Measurements from ENCODE around the gene ATP2B2.

Gene ATP2B2

GRCh38 chr3:10387881-10388609 lies 117.3 kb downstream of the ATP2B2 start:
- Histone ChIP-seq H3K36me3 (replicated peaks in 1 of 2; ENCODE audit: control insufficient read depth in 2 of 2, insufficient read depth in 2 of 2, low read length in 2 of 2) (no peaks in the 10 kb centered on the region), H3K9me3 (replicated peaks in 1 of 2; ENCODE audit: control insufficient read depth in 2 of 2, insufficient read depth in 1 of 2, low read depth in 1 of 2, low read length in 2 of 2) (peaks cover 0 to 25% of the 10 kb centered on the region in 2 donors), H3K4me1 (ENCODE audit: control insufficient read depth in 2 of 2, insufficient read depth in 1 of 2, low read depth in 1 of 2, low read length in 2 of 2) (no peaks in the 10 kb centered on the region), H4K91ac (ENCODE audit: low read depth, low read length, poor library complexity) (no peak overlapping the region), H3K14ac (ENCODE audit: low read length) (no peak overlapping the region), H4K8ac (ENCODE audit: low read depth, low read length) (no peak overlapping the region), H3K18ac (ENCODE audit: low read length) (no peak overlapping the region), H3K27ac (replicated peaks; ENCODE audit: low read length) (no peak overlapping the region), H2BK120ac (ENCODE audit: low read depth, low read length) (no peak overlapping the region), H3K79me1 (ENCODE audit: low read depth, low read length) (no peaks in the 10 kb centered on the region), H3K27me3 (ENCODE audit: control insufficient read depth in 3 of 3, insufficient read depth in 3 of 3, low read depth in 1 of 3, low read length in 3 of 3) (peaks cover 0 to 28% (median 2%) of the 10 kb centered on the region in 3 experiments), H3K4ac (ENCODE audit: low read length) (no peak overlapping the region), H3K23ac (ENCODE audit: low read depth, low read length, poor library complexity) (no peak overlapping the region), H2AK5ac (ENCODE audit: low read depth, low read length) (no peak overlapping the region), H2AFZ (ENCODE audit: low read length) (no peak overlapping the region), H3K4me3 (ENCODE audit: low read length in 2 of 2) (no peak overlapping the region), H2BK15ac (ENCODE audit: low read length) (no peak overlapping the region), H3K9ac (ENCODE audit: low read depth, low read length, poor library complexity) (no peak overlapping the region), H3K4me2 (ENCODE audit: insufficient read depth, low read length, poor library complexity, severe bottlenecking) (no peak overlapping the region), H2BK12ac (ENCODE audit: low read length) (no peak overlapping the region), H2BK5ac (ENCODE audit: low read length) (no peak overlapping the region)
- no CpG with 5 or more reads among the region's 6 CpGs for WGBS, 2 donors (ENCODE audit: extremely low coverage in 2 of 2, insufficient read length in 2 of 2, insufficient replicate concordance in 1 of 2)
- peak; percentile 37 for DNase-seq (ENCODE audit: low spot score)

GRCh38 chr3:10386121-10386520 lies 119.3 kb downstream of the ATP2B2 start:
- no peak overlapping the region for H3K14ac ChIP-seq (ENCODE audit: low read length)
- H3K9me3 ChIP-seq (replicated peaks in 1 of 2; ENCODE audit: control insufficient read depth in 2 of 2, insufficient read depth in 1 of 2, low read depth in 1 of 2, low read length in 2 of 2), result peaks cover 0 to 25% of the 10 kb centered on the region in 2 donors
- H3K23ac ChIP-seq (ENCODE audit: low read depth, low read length, poor library complexity), result no peak overlapping the region
- no peak overlapping the region for H2BK120ac ChIP-seq (ENCODE audit: low read depth, low read length)
- H2AFZ ChIP-seq (ENCODE audit: low read length), result no peak overlapping the region
- no peak overlapping the region for H3K4ac ChIP-seq (ENCODE audit: low read length)
- no peak overlapping the region for H3K18ac ChIP-seq (ENCODE audit: low read length)
- no peak overlapping the region for H2AK5ac ChIP-seq (ENCODE audit: low read depth, low read length)
- H4K8ac ChIP-seq (ENCODE audit: low read depth, low read length), result no peak overlapping the region
- no peak overlapping the region for H3K4me2 ChIP-seq (ENCODE audit: insufficient read depth, low read length, poor library complexity, severe bottlenecking)
- H4K91ac ChIP-seq (ENCODE audit: low read depth, low read length, poor library complexity), result no peak overlapping the region
- no peak overlapping the region for H3K27ac ChIP-seq (replicated peaks; ENCODE audit: low read length)
- no peaks in the 10 kb centered on the region for H3K79me1 ChIP-seq (ENCODE audit: low read depth, low read length)
- peak overlapping the region in 1 of 2 donors; percentile 33 for H3K4me3 ChIP-seq (ENCODE audit: low read length in 2 of 2)
- no CpG with 5 or more reads among the region's 1 CpG for WGBS, 2 donors (ENCODE audit: extremely low coverage in 2 of 2, insufficient read length in 2 of 2, insufficient replicate concordance in 1 of 2)
- H3K27me3 ChIP-seq (ENCODE audit: control insufficient read depth in 3 of 3, insufficient read depth in 3 of 3, low read depth in 1 of 3, low read length in 3 of 3), result peaks cover 0 to 18% (median 2%) of the 10 kb centered on the region in 3 experiments
- H3K4me1 ChIP-seq (ENCODE audit: control insufficient read depth in 2 of 2, insufficient read depth in 1 of 2, low read depth in 1 of 2, low read length in 2 of 2), result no peaks in the 10 kb centered on the region
- no peak for DNase-seq (ENCODE audit: low spot score)
- no peaks in the 10 kb centered on the region for H3K36me3 ChIP-seq (replicated peaks in 1 of 2; ENCODE audit: control insufficient read depth in 2 of 2, insufficient read depth in 2 of 2, low read length in 2 of 2)
- no peak overlapping the region for H3K9ac ChIP-seq (ENCODE audit: low read depth, low read length, poor library complexity)
- H2BK5ac ChIP-seq (ENCODE audit: low read length), result no peak overlapping the region
- H2BK15ac ChIP-seq (ENCODE audit: low read length), result no peak overlapping the region
- H2BK12ac ChIP-seq (ENCODE audit: low read length), result no peak overlapping the region

- no peak overlapping the region for H3K4ac ChIP-seq (ENCODE audit: low read length)
- no peak overlapping the region for H2BK12ac ChIP-seq (ENCODE audit: low read length)
- no peak overlapping the region for H4K91ac ChIP-seq (ENCODE audit: low read depth, low read length, poor library complexity)
- H3K27ac ChIP-seq (replicated peaks; ENCODE audit: low read length), result no peak overlapping the region
- H3K9me3 ChIP-seq (replicated peaks in 1 of 2; ENCODE audit: control insufficient read depth in 2 of 2, insufficient read depth in 1 of 2, low read depth in 1 of 2, low read length in 2 of 2), result peaks cover 0 to 25% of the 10 kb centered on the region in 2 donors
- H2BK120ac ChIP-seq (ENCODE audit: low read depth, low read length), result no peak overlapping the region
- H3K79me1 ChIP-seq (ENCODE audit: low read depth, low read length), result no peaks in the 10 kb centered on the region
- H3K4me1 ChIP-seq (ENCODE audit: control insufficient read depth in 2 of 2, insufficient read depth in 1 of 2, low read depth in 1 of 2, low read length in 2 of 2), result no peaks in the 10 kb centered on the region
- DNase-seq (ENCODE audit: low spot score), result no peak
- no peak overlapping the region for H3K4me3 ChIP-seq (ENCODE audit: low read length in 2 of 2)
- no peak overlapping the region for H2BK5ac ChIP-seq (ENCODE audit: low read length)
- H2BK15ac ChIP-seq (ENCODE audit: low read length), result no peak overlapping the region
- no peak overlapping the region for H3K4me2 ChIP-seq (ENCODE audit: insufficient read depth, low read length, poor library complexity, severe bottlenecking)
- H2AK5ac ChIP-seq (ENCODE audit: low read depth, low read length), result peak overlapping the region; percentile 54
- H2AFZ ChIP-seq (ENCODE audit: low read length), result no peak overlapping the region
- H3K9ac ChIP-seq (ENCODE audit: low read depth, low read length, poor library complexity), result no peak overlapping the region
- WGBS, 2 donors (ENCODE audit: extremely low coverage in 2 of 2, insufficient read length in 2 of 2, insufficient replicate concordance in 1 of 2), result no CpG with 5 or more reads among the region's 23 CpGs
- no peak overlapping the region for H4K8ac ChIP-seq (ENCODE audit: low read depth, low read length)
- H3K14ac ChIP-seq (ENCODE audit: low read length), result peak overlapping the region; percentile 25
- H3K18ac ChIP-seq (ENCODE audit: low read length), result no peak overlapping the region
- peak overlapping the region; percentile 9 for H3K23ac ChIP-seq (ENCODE audit: low read depth, low read length, poor library complexity)
- peaks cover 0 to 14% (median 2%) of the 10 kb centered on the region in 3 experiments for H3K27me3 ChIP-seq (ENCODE audit: control insufficient read depth in 3 of 3, insufficient read depth in 3 of 3, low read depth in 1 of 3, low read length in 3 of 3)
- no peaks in the 10 kb centered on the region for H3K36me3 ChIP-seq (replicated peaks in 1 of 2; ENCODE audit: control insufficient read depth in 2 of 2, insufficient read depth in 2 of 2, low read length in 2 of 2)
Observed at GRCh38 chr3:10384541-10385360, 120.6 kb downstream of the ATP2B2 start.

GRCh38 chr3:10383850-10384248 lies 121.5 kb downstream of the ATP2B2 start:
- no CpG with 5 or more reads among the region's 4 CpGs for WGBS, 2 donors (ENCODE audit: extremely low coverage in 2 of 2, insufficient read length in 2 of 2, insufficient replicate concordance in 1 of 2)
- H3K23ac ChIP-seq (ENCODE audit: low read depth, low read length, poor library complexity), result no peak overlapping the region
- no peak overlapping the region for H3K4ac ChIP-seq (ENCODE audit: low read length)
- no peak overlapping the region for H2BK15ac ChIP-seq (ENCODE audit: low read length)
- H3K4me3 ChIP-seq (ENCODE audit: low read length in 2 of 2), result no peak overlapping the region
- H3K79me1 ChIP-seq (ENCODE audit: low read depth, low read length), result no peaks in the 10 kb centered on the region
- no peak for DNase-seq (ENCODE audit: low spot score)
- no peak overlapping the region for H2AK5ac ChIP-seq (ENCODE audit: low read depth, low read length)
- H2BK5ac ChIP-seq (ENCODE audit: low read length), result no peak overlapping the region
- peaks cover 0 to 20% of the 10 kb centered on the region in 2 donors for H3K9me3 ChIP-seq (replicated peaks in 1 of 2; ENCODE audit: control insufficient read depth in 2 of 2, insufficient read depth in 1 of 2, low read depth in 1 of 2, low read length in 2 of 2)
- no peak overlapping the region for H4K91ac ChIP-seq (ENCODE audit: low read depth, low read length, poor library complexity)
- H3K27ac ChIP-seq (replicated peaks; ENCODE audit: low read length), result no peak overlapping the region
- no peak overlapping the region for H3K14ac ChIP-seq (ENCODE audit: low read length)
- no peak overlapping the region for H4K8ac ChIP-seq (ENCODE audit: low read depth, low read length)
- no peaks in the 10 kb centered on the region for H3K36me3 ChIP-seq (replicated peaks in 1 of 2; ENCODE audit: control insufficient read depth in 2 of 2, insufficient read depth in 2 of 2, low read length in 2 of 2)
- no peak overlapping the region for H3K18ac ChIP-seq (ENCODE audit: low read length)
- H3K9ac ChIP-seq (ENCODE audit: low read depth, low read length, poor library complexity), result no peak overlapping the region
- no peak overlapping the region for H2BK120ac ChIP-seq (ENCODE audit: low read depth, low read length)
- no peak overlapping the region for H2BK12ac ChIP-seq (ENCODE audit: low read length)
- H2AFZ ChIP-seq (ENCODE audit: low read length), result no peak overlapping the region
- no peaks in the 10 kb centered on the region for H3K4me1 ChIP-seq (ENCODE audit: control insufficient read depth in 2 of 2, insufficient read depth in 1 of 2, low read depth in 1 of 2, low read length in 2 of 2)
- H3K27me3 ChIP-seq (ENCODE audit: control insufficient read depth in 3 of 3, insufficient read depth in 3 of 3, low read depth in 1 of 3, low read length in 3 of 3), result peaks cover 0 to 21% (median 2%) of the 10 kb centered on the region in 3 experiments
- no peak overlapping the region for H3K4me2 ChIP-seq (ENCODE audit: insufficient read depth, low read length, poor library complexity, severe bottlenecking)
